ENCODE data around the gene MKRN2OS.
"Not testable (repeated sequence)": the region's sequence is repeated elsewhere in the genome, so short reads cannot be mapped to it uniquely, and the experiment has no call there.

MKRN2OS gene

GRCh38 chr3:12553921-12554391, 8.7 kb upstream of the MKRN2OS start:
- no peaks in the 10 kb centered on the region for H3K9me3 Mint-ChIP-seq (ENCODE audit: low read depth)
- peak overlapping the region; percentile 86 for H3K4me3 Mint-ChIP-seq
- peaks cover 2% of the 10 kb centered on the region for H3K36me3 Mint-ChIP-seq
- peaks cover 15% of the 10 kb centered on the region for H3K27me3 Mint-ChIP-seq
- H3K27ac Mint-ChIP-seq: no peak overlapping the region
- peaks cover 33% of the 10 kb centered on the region for H3K4me1 Mint-ChIP-seq (ENCODE audit: low read depth)

GRCh38 chr3:12549971-12550760, 4.9 kb upstream of the MKRN2OS start:
- H3K27me3 Mint-ChIP-seq: peaks cover 8% of the 10 kb centered on the region
- no peaks in the 10 kb centered on the region for H3K36me3 Mint-ChIP-seq
- no peak overlapping the region for H3K4me3 Mint-ChIP-seq
- no peak overlapping the region for H3K27ac Mint-ChIP-seq
- H3K4me1 Mint-ChIP-seq (ENCODE audit: low read depth): peaks cover 9% of the 10 kb centered on the region
- no peaks in the 10 kb centered on the region for H3K9me3 Mint-ChIP-seq (ENCODE audit: low read depth)

- Mint-ChIP-seq H3K9me3 (ENCODE audit: low read depth) (no peaks in the 10 kb centered on the region), H3K4me1 (ENCODE audit: low read depth) (peaks cover 2% of the 10 kb centered on the region), H3K27ac (no peak overlapping the region), H3K4me3 (no peak overlapping the region), H3K27me3 (no peaks in the 10 kb centered on the region), H3K36me3 (no peaks in the 10 kb centered on the region)
Observed at GRCh38 chr3:12544652-12545472, 437 bp downstream of the MKRN2OS start.

GRCh38 chr3:12543497-12543896, 1.8 kb downstream of the MKRN2OS start:
- not testable (repeated sequence) for H3K9me3 Mint-ChIP-seq (ENCODE audit: low read depth); H3K4me1 Mint-ChIP-seq (ENCODE audit: low read depth); H3K27ac Mint-ChIP-seq; H3K4me3 Mint-ChIP-seq; H3K27me3 Mint-ChIP-seq; H3K36me3 Mint-ChIP-seq

GRCh38 chr3:12541625-12542024, 3.7 kb downstream of the MKRN2OS start:
- H3K4me3 Mint-ChIP-seq: no peak overlapping the region

GRCh38 chr3:12536423-12536822, 8.9 kb downstream of the MKRN2OS start:
- Mint-ChIP-seq H3K9me3 (ENCODE audit: low read depth) (no peaks in the 10 kb centered on the region), H3K4me3 (no peak overlapping the region), H3K27ac (no peak overlapping the region), H3K27me3 (no peaks in the 10 kb centered on the region), H3K36me3 (peaks cover 9% of the 10 kb centered on the region), H3K4me1 (ENCODE audit: low read depth) (no peaks in the 10 kb centered on the region)

More at GRCh38 chr3:12541625-12542024, 3.7 kb downstream of the MKRN2OS start:
- Mint-ChIP-seq H3K27me3 (no peaks in the 10 kb centered on the region), H3K9me3 (ENCODE audit: low read depth) (no peaks in the 10 kb centered on the region), H3K36me3 (no peaks in the 10 kb centered on the region), H3K4me1 (ENCODE audit: low read depth) (peaks cover 2% of the 10 kb centered on the region), H3K27ac (no peak overlapping the region)

GRCh38 chr3:12532182-12532581, 13.1 kb downstream of the MKRN2OS start:
- Mint-ChIP-seq H3K9me3 (ENCODE audit: low read depth) (no peaks in the 10 kb centered on the region), H3K27me3 (no peaks in the 10 kb centered on the region), H3K4me3 (no peak overlapping the region), H3K4me1 (ENCODE audit: low read depth) (no peaks in the 10 kb centered on the region), H3K36me3 (peaks cover 19% of the 10 kb centered on the region), H3K27ac (no peak overlapping the region)

- H3K27ac Mint-ChIP-seq: no peak overlapping the region
- H3K9me3 Mint-ChIP-seq (ENCODE audit: low read depth): no peaks in the 10 kb centered on the region
- no peak overlapping the region for H3K4me3 Mint-ChIP-seq
- H3K27me3 Mint-ChIP-seq: no peaks in the 10 kb centered on the region
- no peaks in the 10 kb centered on the region for H3K4me1 Mint-ChIP-seq (ENCODE audit: low read depth)
- H3K36me3 Mint-ChIP-seq: peaks cover 32% of the 10 kb centered on the region
Observed at GRCh38 chr3:12527757-12528143, 17.5 kb downstream of the MKRN2OS start.

- H3K27me3 Mint-ChIP-seq: no peaks in the 10 kb centered on the region
- no peaks in the 10 kb centered on the region for H3K9me3 Mint-ChIP-seq (ENCODE audit: low read depth)
- H3K4me3 Mint-ChIP-seq: no peak overlapping the region
Observed at GRCh38 chr3:12522721-12523120, 22.6 kb downstream of the MKRN2OS start.

GRCh38 chr3:12521010-12521409, 24.3 kb downstream of the MKRN2OS start:
- Mint-ChIP-seq H3K9me3 (ENCODE audit: low read depth) (no peaks in the 10 kb centered on the region), H3K4me1 (ENCODE audit: low read depth) (no peaks in the 10 kb centered on the region), H3K27me3 (no peaks in the 10 kb centered on the region), H3K27ac (no peak overlapping the region), H3K4me3 (no peak overlapping the region), H3K36me3 (peaks cover 20% of the 10 kb centered on the region)

More at GRCh38 chr3:12522721-12523120, 22.6 kb downstream of the MKRN2OS start:
- no peaks in the 10 kb centered on the region for H3K4me1 Mint-ChIP-seq (ENCODE audit: low read depth)
- no peak overlapping the region for H3K27ac Mint-ChIP-seq
- peaks cover 25% of the 10 kb centered on the region for H3K36me3 Mint-ChIP-seq

GRCh38 chr3:12518261-12519028, 26.9 kb downstream of the MKRN2OS start:
- Mint-ChIP-seq H3K4me3 (no peak overlapping the region), H3K27me3 (no peaks in the 10 kb centered on the region), H3K36me3 (peaks cover 22% of the 10 kb centered on the region), H3K9me3 (ENCODE audit: low read depth) (no peaks in the 10 kb centered on the region), H3K27ac (no peak overlapping the region), H3K4me1 (ENCODE audit: low read depth) (no peaks in the 10 kb centered on the region)

- Mint-ChIP-seq H3K27me3 (no peaks in the 10 kb centered on the region), H3K4me3 (no peak overlapping the region), H3K27ac (no peak overlapping the region), H3K9me3 (ENCODE audit: low read depth) (no peaks in the 10 kb centered on the region), H3K36me3 (peaks cover 20% of the 10 kb centered on the region), H3K4me1 (ENCODE audit: low read depth) (no peaks in the 10 kb centered on the region)
Observed at GRCh38 chr3:12516873-12517272, 28.4 kb downstream of the MKRN2OS start.

- H3K36me3 Mint-ChIP-seq: peaks cover 15% of the 10 kb centered on the region
Observed at GRCh38 chr3:12515631-12516030, 29.7 kb downstream of the MKRN2OS start.

GRCh38 chr3:12513694-12514446, 31.4 kb downstream of the MKRN2OS start:
- Mint-ChIP-seq H3K4me3 (no peak overlapping the region), H3K9me3 (ENCODE audit: low read depth) (no peaks in the 10 kb centered on the region), H3K27me3 (no peaks in the 10 kb centered on the region), H3K4me1 (ENCODE audit: low read depth) (no peaks in the 10 kb centered on the region), H3K36me3 (peaks cover 12% of the 10 kb centered on the region), H3K27ac (no peak overlapping the region)

More at GRCh38 chr3:12515631-12516030, 29.7 kb downstream of the MKRN2OS start:
- no peaks in the 10 kb centered on the region for H3K27me3 Mint-ChIP-seq
- no peak overlapping the region for H3K4me3 Mint-ChIP-seq
- no peaks in the 10 kb centered on the region for H3K4me1 Mint-ChIP-seq (ENCODE audit: low read depth)
- no peak overlapping the region for H3K27ac Mint-ChIP-seq
- H3K9me3 Mint-ChIP-seq (ENCODE audit: low read depth): no peaks in the 10 kb centered on the region
